Islet precursor cell (in vitro differentiated cells): ENCODE results near the gene CTNND2.
"Not testable (repeated sequence)": the region's sequence is repeated elsewhere in the genome, so short reads cannot be mapped to it uniquely, and the experiment has no call there.

ENCODE experiments used
- DNase-seq: peaks from one replicate; pipeline ENCODE4 v3.0.0-alpha.2; 2018

CTNND2 gene

GRCh38 chr5:11869203-11869602 lies 35.0 kb downstream of the CTNND2 start:
- DNase-seq: no peak

GRCh38 chr5:11863911-11864310 lies 40.3 kb downstream of the CTNND2 start:
- DNase-seq: no peak

- no peak for DNase-seq
Observed at GRCh38 chr5:11857391-11857790, 46.9 kb downstream of the CTNND2 start.

GRCh38 chr5:11854936-11855335 lies 49.3 kb downstream of the CTNND2 start:
- DNase-seq: no peak

DNA sequence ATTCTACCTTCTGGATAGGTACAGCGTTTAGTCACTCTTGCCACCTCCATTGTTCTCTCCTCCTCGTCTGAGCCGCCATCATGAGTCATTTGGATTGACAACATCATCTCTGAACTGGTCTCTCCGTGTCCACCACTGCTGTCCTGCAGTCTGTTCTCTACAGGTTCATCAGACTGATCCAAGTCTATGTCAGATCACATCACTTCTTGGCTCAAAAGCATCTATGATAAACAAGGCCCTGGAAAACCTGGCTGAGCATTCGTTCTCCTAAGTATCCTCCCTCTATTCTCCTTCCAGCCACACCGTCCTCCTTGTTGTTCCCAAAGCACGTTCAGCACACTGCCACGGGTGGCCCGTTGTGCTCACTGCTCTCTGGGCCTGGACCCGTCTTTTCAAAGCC lies 50.5 kb downstream of the CTNND2 start:
- DNase-seq: no peak

GRCh38 chr5:11853140-11853539 lies 51.1 kb downstream of the CTNND2 start:
- DNase-seq: no peak

- DNase-seq: no peak
Observed at GRCh38 chr5:11852717-11853087, 51.5 kb downstream of the CTNND2 start.

GRCh38 chr5:11851965-11852716 lies 52.1 kb downstream of the CTNND2 start:
- no peak for DNase-seq

- DNase-seq: peak; percentile 93
Observed at GRCh38 chr5:11851416-11851815, 52.8 kb downstream of the CTNND2 start.

DNA sequence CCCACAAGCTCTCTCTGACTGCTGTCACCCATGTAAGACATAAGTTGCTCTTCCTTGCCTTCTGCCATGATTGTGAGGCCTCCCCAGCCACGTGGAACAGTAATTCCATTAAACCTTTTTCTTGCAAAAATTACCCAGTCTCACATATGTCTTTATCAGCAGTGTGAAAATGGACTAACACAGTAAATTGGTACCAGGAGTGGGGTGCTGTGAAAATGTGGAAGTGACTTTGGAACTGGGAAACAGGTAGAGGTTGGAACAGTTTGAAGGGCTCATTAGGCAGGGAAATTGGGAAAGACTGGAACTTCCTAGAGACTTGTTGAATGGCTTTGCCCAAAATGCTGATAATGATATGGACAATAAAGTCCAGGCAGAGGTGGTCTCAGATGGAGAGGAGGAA lies 75.7 kb downstream of the CTNND2 start:
- DNase-seq: not testable (repeated sequence)

DNA sequence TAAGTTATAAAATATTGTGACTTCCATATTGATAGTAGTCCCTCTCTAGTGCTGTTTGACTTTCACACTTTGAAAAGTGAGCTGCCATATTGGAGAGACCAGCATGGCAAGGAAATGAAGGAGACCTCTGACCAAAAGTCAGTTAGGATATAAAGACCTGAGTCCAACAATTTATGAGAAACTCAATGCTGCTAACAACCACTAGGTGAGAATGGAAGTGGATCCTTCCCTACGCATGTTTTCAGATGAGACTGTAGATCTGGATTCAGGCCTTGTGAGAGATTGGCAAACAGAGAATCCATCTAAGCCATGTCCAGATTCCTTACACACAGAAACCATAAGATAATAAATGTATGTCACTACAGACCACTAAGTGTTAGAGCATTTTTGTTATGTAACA lies 81.6 kb downstream of the CTNND2 start:
- DNase-seq: no peak

GRCh38 chr5:11815916-11816315 lies 88.3 kb downstream of the CTNND2 start:
- DNase-seq: no peak

DNA sequence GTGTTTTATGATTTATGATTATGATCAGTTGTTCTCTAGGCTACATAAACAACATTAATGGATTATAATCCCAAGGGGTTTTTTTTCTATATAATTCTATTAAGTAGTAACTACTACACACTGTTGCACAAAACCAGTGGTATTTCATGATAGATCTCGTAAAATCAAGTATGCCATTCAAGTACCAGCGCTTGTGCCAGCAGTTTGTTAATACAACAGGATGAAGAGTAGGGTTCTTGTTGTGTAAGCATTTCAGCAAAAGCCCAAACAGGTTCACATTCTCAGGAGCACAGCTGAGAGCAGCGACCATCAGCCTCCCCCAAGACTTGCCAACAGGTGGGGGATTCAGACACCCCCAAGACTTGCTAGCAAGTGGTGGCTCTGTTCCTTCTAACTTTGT lies 88.8 kb downstream of the CTNND2 start:
- DNase-seq: no peak

GRCh38 chr5:11814373-11814772 lies 89.9 kb downstream of the CTNND2 start:
- DNase-seq: no peak

- no peak for DNase-seq
Observed at GRCh38 chr5:11809407-11809806, 94.8 kb downstream of the CTNND2 start.

DNA sequence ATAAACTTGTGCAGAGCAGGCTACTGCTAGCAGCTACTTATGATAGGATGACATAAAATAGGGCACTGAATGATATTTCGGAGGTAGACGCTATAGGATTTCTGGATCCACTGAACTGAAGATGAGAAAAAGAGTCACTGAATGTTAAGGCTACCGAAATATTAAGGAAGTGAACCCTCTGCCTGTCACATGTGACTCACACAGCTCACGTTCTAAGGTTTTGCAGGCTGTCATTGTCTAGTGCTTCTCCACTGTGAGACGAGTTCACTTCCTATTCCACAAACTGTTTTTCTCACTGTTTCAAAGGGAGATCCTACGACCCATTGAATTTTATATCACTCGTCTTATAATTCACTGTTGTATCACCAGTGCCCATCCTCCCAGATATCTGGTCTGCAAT lies 100.8 kb downstream of the CTNND2 start:
- no peak for DNase-seq

DNA sequence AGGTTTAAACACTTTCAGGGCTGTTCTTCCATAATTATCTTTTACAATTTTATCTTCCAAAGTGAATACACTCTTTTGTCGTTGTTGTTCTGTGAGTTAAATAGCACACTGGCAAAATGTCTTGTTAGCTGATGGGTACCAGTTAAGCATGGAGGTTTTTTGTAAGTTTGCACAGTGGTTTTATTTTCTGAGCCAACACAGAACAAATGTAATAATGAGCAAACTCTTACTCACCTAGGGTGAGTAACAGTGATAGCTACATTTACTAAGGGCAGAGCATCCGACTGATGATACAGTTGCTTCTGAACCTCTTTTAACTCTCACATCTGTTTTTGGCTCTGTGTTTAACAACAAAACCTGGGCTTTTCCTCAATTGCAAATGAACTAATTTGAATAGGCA lies 103.2 kb downstream of the CTNND2 start:
- DNase-seq: no peak

GRCh38 chr5:11797132-11797531 lies 107.1 kb downstream of the CTNND2 start:
- DNase-seq: no peak

GRCh38 chr5:11793396-11793795 lies 110.8 kb downstream of the CTNND2 start:
- no peak for DNase-seq

DNA sequence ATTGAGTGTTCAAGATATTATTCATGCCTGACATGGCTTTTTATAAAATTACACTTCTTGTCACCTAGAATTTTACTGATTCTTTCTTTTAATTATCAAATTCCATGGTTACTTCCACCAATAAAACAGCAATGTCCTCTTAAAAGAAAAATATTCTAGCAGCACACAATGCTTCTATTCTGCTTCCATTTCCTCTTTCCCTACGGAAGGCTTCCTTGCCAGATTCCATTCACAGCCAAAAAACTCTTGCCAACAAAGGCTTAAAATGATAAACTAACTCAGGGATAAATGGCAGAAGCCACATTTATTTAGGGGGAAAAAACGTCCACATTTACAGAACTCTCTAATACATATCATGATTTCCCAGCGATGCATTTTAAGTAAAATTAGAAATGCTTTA lies 111.6 kb downstream of the CTNND2 start:
- no peak for DNase-seq

- no peak for DNase-seq
Observed at GRCh38 chr5:11791792-11792191, 112.5 kb downstream of the CTNND2 start.

DNA sequence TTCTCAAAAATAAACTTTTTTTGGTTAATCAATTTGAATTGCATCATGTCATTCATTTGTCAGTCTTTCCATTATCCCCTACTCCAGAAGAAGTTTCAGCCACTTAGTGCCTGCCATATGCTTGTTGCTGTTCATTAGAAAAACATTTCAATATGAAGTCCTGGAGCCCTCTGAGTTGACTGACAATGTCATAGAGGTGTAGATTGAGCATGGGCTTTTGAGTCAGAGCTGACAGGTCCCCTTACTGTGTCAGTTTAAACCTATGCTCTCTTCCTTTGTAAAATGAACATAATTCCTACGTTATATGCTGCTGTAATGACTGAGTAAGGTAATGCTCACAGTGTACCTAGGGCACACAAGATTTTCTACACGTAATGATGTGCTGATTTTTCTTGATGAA lies 114.0 kb downstream of the CTNND2 start:
- no peak for DNase-seq

DNA sequence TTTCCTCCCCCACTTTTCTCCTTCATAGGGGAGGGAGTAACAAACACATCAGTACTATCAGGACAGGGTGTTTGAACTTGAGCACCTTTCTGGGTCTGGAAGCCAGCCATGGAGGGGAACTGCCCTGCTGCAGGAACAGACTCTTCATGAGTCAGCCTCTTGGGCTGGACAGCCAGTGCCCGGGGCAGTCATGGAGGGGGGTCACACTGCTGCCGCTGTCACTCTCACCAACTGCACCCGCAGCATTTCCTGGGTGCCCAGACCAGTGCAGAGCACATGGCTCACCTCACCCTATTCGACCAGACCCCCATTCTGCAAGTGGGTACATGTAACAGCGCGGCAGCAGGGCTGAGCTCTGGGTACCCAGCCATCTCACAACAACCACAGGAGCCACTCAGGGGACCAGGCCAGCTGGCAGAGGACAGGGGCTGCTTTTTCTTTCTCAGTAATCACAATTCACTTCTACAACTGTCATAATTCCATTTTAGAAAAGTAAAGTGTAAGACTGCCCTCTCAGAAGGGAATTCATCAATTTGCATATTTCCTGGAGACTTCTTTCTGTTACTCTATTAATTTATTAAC lies 118.4 kb downstream of the CTNND2 start:
- DNase-seq: peak; percentile 58

- DNase-seq: no peak
Observed at GRCh38 chr5:11780641-11781345, 123.5 kb downstream of the CTNND2 start.
